IMR-90 (cell line): ENCODE results near the gene ACTG2. TPM values are rescaled to one million over a fixed set of nuclear protein-coding genes. Genes with fewer than 3 reads are reported as not detected.

Experiments
- ATAC-seq: fragments of 200-7000 bp; cut with Tn5 transposase; 2 replicates; pipeline ENCODE4 v1.9.1; 2020; ENCODE audit warnings: low read depth, mild to moderate bottlenecking, moderate library complexity
- BruUV-seq: library from RNA; stranded (reverse); fragments of 400-500 nt; replicated peaks from 2 replicates; lab custom pipeline; 2021; lab: Mats Ljungman, UMichigan
- CTCF ChIA-PET: fragments of 300-600 bp; formaldehyde crosslinking; extraction: SDS; loops from one replicate; lab custom pipeline; 2021; ENCODE audit warnings: antibody characterized with exemption; lab: Yijun Ruan, JAX
- POLR2A ChIA-PET: fragments of 300-600 bp; sonication (Branson Sonifier 250); formaldehyde crosslinking; loops from one replicate; lab custom pipeline; 2022; ENCODE audit warnings: antibody characterized with exemption; ENCODE audit not compliant: unreplicated experiment; lab: Charles Lee
- DNase-seq: peaks from one replicate; pipeline ENCODE4 v3.0.0; 2013
- H2AFZ ChIP-seq: replicated peaks from 2 replicates; pipeline ENCODE3; 2013; ENCODE audit warnings: low read length, mild to moderate bottlenecking; ENCODE audit not compliant: poor library complexity
- H2AK5ac ChIP-seq: 2 replicates; pipeline ENCODE4 v1.6.1; 2013; ENCODE audit warnings: low read depth, low read length, inconsistent platforms
- H2AK9ac ChIP-seq: replicated peaks from 2 replicates; pipeline ENCODE3; 2013; ENCODE audit warnings: mild to moderate bottlenecking, low read depth, low read length, moderate library complexity; ENCODE audit not compliant: poor library complexity
- H2BK120ac ChIP-seq: 2 replicates; pipeline ENCODE4 v1.6.1; 2013; ENCODE audit warnings: low read depth, low read length, inconsistent platforms
- H2BK15ac ChIP-seq: 3 replicates; pipeline ENCODE4 v1.6.1; 2013; ENCODE audit warnings: low read depth, low read length, inconsistent platforms
- H2BK20ac ChIP-seq: 2 replicates; pipeline ENCODE4 v1.6.1; 2013; ENCODE audit warnings: low read depth, mild to moderate bottlenecking, inconsistent platforms, low read length, moderate library complexity
- H2BK5ac ChIP-seq: 2 replicates; pipeline ENCODE4 v1.6.1; 2013; ENCODE audit warnings: mild to moderate bottlenecking, low read depth, low read length, inconsistent platforms; ENCODE audit not compliant: poor library complexity, severe bottlenecking
- H3K14ac ChIP-seq: replicated peaks from 2 replicates; pipeline ENCODE4 v1.6.1; 2013; ENCODE audit warnings: low read depth, low read length, inconsistent platforms
- H3K18ac ChIP-seq: 2 replicates; pipeline ENCODE4 v1.6.1; 2013; ENCODE audit warnings: low read depth, low read length, control low read depth
- H3K23ac ChIP-seq: 2 replicates; pipeline ENCODE4 v1.6.1; 2013; ENCODE audit warnings: low read depth, low read length, inconsistent platforms
- H3K27ac ChIP-seq: 2 replicates; pipeline ENCODE4 v1.5.1; 2013; ENCODE audit warnings: mild to moderate bottlenecking, control low read depth, low read length; ENCODE audit not compliant: insufficient read depth
- H3K27me3 ChIP-seq: 2 replicates; pipeline ENCODE4 v1.6.1; 2013; ENCODE audit warnings: low read length; ENCODE audit not compliant: control insufficient read depth, insufficient read depth
- H3K36me3 ChIP-seq: 2 replicates; pipeline ENCODE4 v1.6.1; 2013; ENCODE audit warnings: low read length, mixed read lengths; ENCODE audit not compliant: control insufficient read depth, insufficient read depth
- H3K4ac ChIP-seq: 2 replicates; pipeline ENCODE4 v1.6.1; 2013; ENCODE audit warnings: low read depth, low read length, inconsistent platforms
- H3K4me1 ChIP-seq: 2 replicates; pipeline ENCODE4 v1.6.1; 2013; ENCODE audit warnings: low read length, mixed read lengths; ENCODE audit not compliant: control insufficient read depth, insufficient read depth
- H3K4me2 ChIP-seq: 2 replicates; pipeline ENCODE4 v1.6.1; 2013; ENCODE audit warnings: low read depth, mild to moderate bottlenecking, control low read depth, low read length, moderate library complexity
- H3K4me3 ChIP-seq: 2 replicates; pipeline ENCODE4 v1.5.1; 2013; ENCODE audit warnings: low read depth, mild to moderate bottlenecking, control low read depth, low read length, moderate library complexity; ENCODE audit not compliant: insufficient read depth
- H3K56ac ChIP-seq: 2 replicates; pipeline ENCODE4 v1.6.1; 2013; ENCODE audit warnings: low read length, inconsistent platforms; ENCODE audit not compliant: insufficient read depth; ENCODE audit errors: extremely low read depth
- H3K79me1 ChIP-seq, 2 experiments: 2 replicates each; pipeline ENCODE4 v1.6.1; 2013; ENCODE audit warnings: low read length in 2 of 2, inconsistent platforms in 1 of 2, low read depth in 1 of 2
- H3K9ac ChIP-seq: 2 replicates; pipeline ENCODE4 v1.6.1; 2013; ENCODE audit warnings: low read depth, low read length, control low read depth
- H3K9me1 ChIP-seq: 2 replicates; pipeline ENCODE4 v1.6.1; 2013; ENCODE audit warnings: low read length, inconsistent platforms; ENCODE audit not compliant: insufficient read depth
- H3K9me3 ChIP-seq: 2 replicates; pipeline ENCODE4 v1.6.1; 2013; ENCODE audit warnings: low read length; ENCODE audit not compliant: control insufficient read depth, insufficient read depth
- H4K20me1 ChIP-seq: 2 replicates; pipeline ENCODE4 v1.6.1; 2013; ENCODE audit warnings: low read length, inconsistent platforms; ENCODE audit not compliant: insufficient read depth
- H4K5ac ChIP-seq: 2 replicates; pipeline ENCODE4 v1.6.1; 2013; ENCODE audit warnings: mild to moderate bottlenecking, low read depth, low read length, control low read depth
- H4K8ac ChIP-seq, 2 experiments: 2 replicates each; pipeline ENCODE4 v1.6.1; 2013; ENCODE audit warnings: low read depth in 2 of 2, low read length in 2 of 2, control low read depth in 1 of 2, inconsistent platforms in 1 of 2
- H4K91ac ChIP-seq: 2 replicates; pipeline ENCODE4 v1.6.1; 2013; ENCODE audit warnings: low read depth, low read length, inconsistent platforms; ENCODE audit not compliant: insufficient read depth
- BHLHE40 ChIP-seq: fragments of 150-350 bp; IDR thresholded peaks from 2 replicates; pipeline ENCODE4 v1.6.1; 2016; ENCODE audit warnings: mild to moderate bottlenecking, low read depth, low read length
- CEBPB ChIP-seq: IDR thresholded peaks from 2 replicates; pipeline ENCODE4 v1.6.1; 2012; ENCODE audit warnings: low read depth, low read length, improper control_type of control experiment
- MAFK ChIP-seq: IDR thresholded peaks from 2 replicates; pipeline ENCODE4 v1.6.1; 2012; ENCODE audit warnings: low read depth, low read length, improper control_type of control experiment
- MAZ ChIP-seq: IDR thresholded peaks from 2 replicates; pipeline ENCODE4 v1.6.1; 2012; ENCODE audit warnings: low read depth, mild to moderate bottlenecking, low read length, improper control_type of control experiment, moderate library complexity, borderline replicate concordance
- RAD21 ChIP-seq: IDR thresholded peaks from 2 replicates; pipeline ENCODE4 v1.6.1; 2012; ENCODE audit warnings: low read length, improper control_type of control experiment
- RFX5 ChIP-seq: IDR thresholded peaks from 2 replicates; pipeline ENCODE4 v1.8.0; 2012; ENCODE audit warnings: low read depth, mild to moderate bottlenecking, low read length, moderate library complexity
- SMC3 ChIP-seq: fragments of 150-350 bp; IDR thresholded peaks from 2 replicates; pipeline ENCODE4 v1.6.1; 2016; ENCODE audit warnings: low read depth, mild to moderate bottlenecking, antibody characterized with exemption, low read length, moderate library complexity
- WGBS, 2 experiments: methylation state at CpG; one replicate each; pipeline versions ENCODE4 v1.1.5 to v1.1.7; 2013; ENCODE audit warnings: missing lambda C conversion rate in 2 of 2; ENCODE audit not compliant: insufficient read length in 1 of 2; ENCODE audit errors: extremely low coverage in 2 of 2; 5-methylcytosine and 5-hydroxymethylcytosine counted together
- dilution Hi-C: fragments of 300-500 bp; cut with HindIII; formaldehyde crosslinking; loops from one replicate; pipeline ENCODE4 v1.14.3; 2018; ENCODE audit warnings: low sequenced_read_pairs; ENCODE audit not compliant: unreplicated experiment
- in situ Hi-C: fragments of 300-500 bp; cut with MboI; formaldehyde crosslinking; loops from 3 replicates; pipeline ENCODE4 v1.14.3; 2019; ENCODE audit warnings: low sequenced_read_pairs, inconsistent platforms, mixed read lengths
- intact Hi-C: fragments of 100-400 bp; cut with micrococcal nuclease; formaldehyde crosslinking; loops from 2 replicates; pipeline ENCODE4 v1.10.0; 2022
- polyA plus RNA-seq, 3 experiments: library from polyadenylated mRNA; depleted of rRNA; stranded (reverse); fragments of >200 nt; gene quantifications; 2 replicates each; pipeline ENCODE4 v1.2.3, GENCODE V29; 2012; ENCODE audit warnings: low replicate concordance in 1 of 3
- total RNA-seq: library from RNA; depleted of rRNA; stranded (reverse); fragments of >200 nt; gene quantifications from 2 replicates; pipeline ENCODE4 v1.2.3, GENCODE V29; 2012

ACTG2 gene
- total and polyA plus RNA-seq, 2 of the 4 experiments (the other 2 are of a cell fraction), result 523 to 899 TPM

GRCh38 chr2:73894877-73895276 lies 2.1 kb downstream of the ACTG2 start:
- ChIA-PET POLR2A (interaction anchor here (0.6 kb wide), 1 partner anchor 218 kb away, joined by 12 read pairs; no protein-coding TSS in a partner anchor), CTCF (no interaction called here)
- Histone ChIP-seq H3K4me3 (peak overlapping the region; percentile 77), H3K36me3 (peaks cover 15% of the 10 kb centered on the region), H4K8ac (no peak overlapping the region), H3K14ac (peak overlapping the region; percentile 100), H2AFZ (no peak overlapping the region), H3K9me3 (no peaks in the 10 kb centered on the region), H2BK15ac (no peak overlapping the region), H3K4me2 (peak overlapping the region; percentile 73), H2AK5ac (peak overlapping the region; percentile 15; the same call in 1 of the 2 replicates), H2AK9ac (peak overlapping the region; percentile 21), H2BK5ac (no peak overlapping the region), H3K9me1 (peaks cover 48% of the 10 kb centered on the region), H4K5ac (no peak overlapping the region), H2BK20ac (no peak overlapping the region), H4K20me1 (peaks cover 62% of the 10 kb centered on the region), H3K4ac (no peak overlapping the region), H3K27me3 (no peaks in the 10 kb centered on the region), H3K23ac (no peak overlapping the region), H3K79me1 (peaks cover 14 to 79% of the 10 kb centered on the region in 2 experiments; a peak in 3 of 4 replicates), H2BK120ac (no peak overlapping the region), H4K91ac (no peak overlapping the region), H3K9ac (peak overlapping the region; percentile 95), H3K4me1 (peaks cover 38% of the 10 kb centered on the region), H3K27ac (peak overlapping the region; percentile 97), H3K18ac (no peak overlapping the region), H3K56ac (no peak overlapping the region)
- intact Hi-C loops, result loop anchor here (2.0 kb wide), 1 partner anchor 66 kb away; the partner anchor contains the start of gene STAMBP
- dilution Hi-C loops, result no loop called here
- in situ Hi-C loops, result no loop called here
- ATAC-seq, result no peak
- WGBS, 2 experiments, result 82% methylated on average over 5 of the region's 6 CpGs; no CpG with 5 or more reads in 1 of the 2 experiments
- TF ChIP-seq SMC3 (no peak), BHLHE40 (no peak), MAFK (no peak), RAD21 (no peak), CEBPB (no peak), RFX5 (no peak), MAZ (no peak)
- no TSS peak for BruUV-seq
- no peak for DNase-seq
